ENCODE measurements around the gene RBPJL. TPM values are rescaled to one million over a fixed set of nuclear protein-coding genes. Genes with fewer than 3 reads are reported as not detected.

RBPJL gene
- total and polyA plus RNA-seq, 2 of the 13 experiments (the other 11 are each of a cell fraction or from before 2014, with no cell fraction given), result not detected

- TF ChIP-seq DRAP1 (CRISPR knock-in tag; IDR thresholded peaks at IDR 0.05), result no peak
- no peak for TF ChIP-seq ZNF75D (CRISPR knock-in tag; IDR thresholded peaks at IDR 0.05; ENCODE audit: borderline replicate concordance)
- TF ChIP-seq ZNF468 (CRISPR knock-in tag; IDR thresholded peaks at IDR 0.05), result no peak; the same call in 1 of the 2 replicates
- TF ChIP-seq ZNF33A (CRISPR knock-in tag; IDR thresholded peaks at IDR 0.05; ENCODE audit: borderline replicate concordance), result no peak
- TF ChIP-seq ZNF775 (CRISPR knock-in tag; IDR thresholded peaks at IDR 0.05; ENCODE audit: borderline replicate concordance), result no peak
- no peak for TF ChIP-seq TRIM22 (IDR thresholded peaks at IDR 0.05)
- no peak; the same call in 1 of the 2 replicates for TF ChIP-seq THRA (CRISPR knock-in tag; IDR thresholded peaks at IDR 0.05; ENCODE audit: borderline replicate concordance)
- no peak; the same call in 1 of the 2 replicates for TF ChIP-seq ZNF619 (CRISPR knock-in tag; IDR thresholded peaks at IDR 0.05)
- TF ChIP-seq ZHX2 (IDR thresholded peaks at IDR 0.05; ENCODE audit: low read depth), result no peak
- no peak for TF ChIP-seq ZHX2 (CRISPR knock-in tag; IDR thresholded peaks at IDR 0.05; ENCODE audit: borderline replicate concordance)
- 0 out of 2 replicates have a peak, but pooled peaks have one; percentile 84 for TF ChIP-seq MZF1 (CRISPR knock-in tag; IDR thresholded peaks at IDR 0.05; ENCODE audit: borderline replicate concordance)
- TF ChIP-seq CCAR2 (optimal IDR thresholded peaks at IDR 0.05; ENCODE audit: low read depth, low read length), result no peak
- no peak for TF ChIP-seq ZNF12 (CRISPR knock-in tag; IDR thresholded peaks at IDR 0.05)
- TF ChIP-seq, protein P1, sequence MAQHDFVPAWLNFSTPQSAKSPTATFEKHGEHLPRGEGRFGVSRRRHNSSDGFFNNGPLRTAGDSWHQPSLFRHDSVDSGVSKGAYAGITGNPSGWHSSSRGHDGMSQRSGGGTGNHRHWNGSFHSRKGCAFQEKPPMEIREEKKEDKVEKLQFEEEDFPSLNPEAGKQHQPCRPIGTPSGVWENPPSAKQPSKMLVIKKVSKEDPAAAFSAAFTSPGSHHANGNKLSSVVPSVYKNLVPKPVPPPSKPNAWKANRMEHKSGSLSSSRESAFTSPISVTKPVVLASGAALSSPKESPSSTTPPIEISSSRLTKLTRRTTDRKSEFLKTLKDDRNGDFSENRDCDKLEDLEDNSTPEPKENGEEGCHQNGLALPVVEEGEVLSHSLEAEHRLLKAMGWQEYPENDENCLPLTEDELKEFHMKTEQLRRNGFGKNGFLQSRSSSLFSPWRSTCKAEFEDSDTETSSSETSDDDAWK (CRISPR knock-in tag; IDR thresholded peaks at IDR 0.05), result no peak
- TF ChIP-seq RARA (CRISPR knock-in tag; IDR thresholded peaks at IDR 0.05), result peak; percentile 29; the same call in 1 of the 2 replicates
- peak; percentile 55 for TF ChIP-seq RBFOX2 (IDR thresholded peaks at IDR 0.05; ENCODE audit: low read depth, low read length)
- TF ChIP-seq MXD3 (CRISPR knock-in tag; IDR thresholded peaks at IDR 0.05), result no peak
Measured at GRCh38 chr20:45341939-45342854, 35.6 kb downstream of the RBPJL start (continued).

All from HepG2 (cell line).